GM23338 (cell line): ENCODE measurements around the gene STOX1. TPM values are rescaled to one million over a fixed set of nuclear protein-coding genes. Genes with fewer than 3 reads are reported as not detected.
"Not testable (repeated sequence)": the region's sequence is repeated elsewhere in the genome, so short reads cannot be mapped to it uniquely, and the experiment has no call there.

ENCODE experiments used
- ATAC-seq: fragments of 200-7000 bp; cut with Tn5 transposase; 3 replicates; pipeline ENCODE4 v1.9.1; 2020
- DNase-seq: peaks from one replicate; pipeline ENCODE4 v3.0.0-alpha.2; 2015; ENCODE audit warnings: low spot score
- H2AFZ ChIP-seq: fragments of 200-600 bp; sonication (generic); 2 replicates; pipeline ENCODE4 v1.8.0; 2016; ENCODE audit warnings: antibody characterized with exemption, mild to moderate bottlenecking, moderate library complexity
- H3F3A ChIP-seq: fragments of 200-600 bp; sonication (generic); replicated peaks from 2 replicates; pipeline ENCODE4 v1.8.0; 2017; ENCODE audit warnings: antibody characterized with exemption, mixed run types, low read depth
- H3K27ac ChIP-seq: fragments of 200-600 bp; sonication (generic); 2 replicates; pipeline ENCODE4 v1.6.1; 2016; ENCODE audit warnings: low read depth
- H3K27me3 ChIP-seq: fragments of 200-600 bp; sonication (generic); 2 replicates; pipeline ENCODE4 v1.8.0; 2016; ENCODE audit warnings: mild to moderate bottlenecking, mixed run types, moderate library complexity; ENCODE audit not compliant: insufficient read depth
- H3K36me3 ChIP-seq: fragments of 200-600 bp; sonication (generic); 2 replicates; pipeline ENCODE4 v1.8.0; 2016; ENCODE audit warnings: mild to moderate bottlenecking; ENCODE audit not compliant: insufficient read depth
- H3K4me1 ChIP-seq: fragments of 200-600 bp; sonication (generic); 2 replicates; pipeline ENCODE4 v1.8.0; 2016; ENCODE audit warnings: mild to moderate bottlenecking, moderate library complexity; ENCODE audit not compliant: insufficient read depth
- H3K4me2 ChIP-seq: fragments of 200-600 bp; sonication (generic); 2 replicates; pipeline ENCODE4 v1.7.1; 2017; ENCODE audit warnings: mixed run types
- H3K4me3 ChIP-seq: fragments of 200-600 bp; sonication (generic); 2 replicates; pipeline ENCODE4 v1.6.1; 2016; ENCODE audit warnings: mixed run types
- H3K79me2 ChIP-seq: fragments of 200-600 bp; sonication (generic); replicated peaks from 2 replicates; pipeline ENCODE4 v1.8.0; 2017; ENCODE audit warnings: mild to moderate bottlenecking; ENCODE audit not compliant: insufficient read depth
- H3K9me2 ChIP-seq: fragments of 200-600 bp; sonication (generic); 2 replicates; pipeline ENCODE4 v1.8.0; 2017; ENCODE audit not compliant: insufficient read depth
- H4K20me1 ChIP-seq: fragments of 200-600 bp; sonication (generic); replicated peaks from 2 replicates; pipeline ENCODE4 v1.8.0; 2017; ENCODE audit warnings: mild to moderate bottlenecking; ENCODE audit not compliant: insufficient read depth
- H3K27ac Mint-ChIP-seq: 2 replicates; pipeline ENCODE4 v1.8.0; 2020; ENCODE audit warnings: inconsistent platforms, mild to moderate bottlenecking, moderate library complexity, mixed read lengths
- H3K27me3 Mint-ChIP-seq: 3 replicates; pipeline ENCODE4 v1.8.0; 2022; ENCODE audit warnings: low read depth, mild to moderate bottlenecking, moderate library complexity, mixed read lengths, inconsistent platforms; ENCODE audit not compliant: insufficient read depth, poor library complexity
- H3K36me3 Mint-ChIP-seq: 3 replicates; pipeline ENCODE4 v1.8.0; 2021; ENCODE audit warnings: low read depth, mild to moderate bottlenecking, inconsistent platforms, moderate library complexity, mixed read lengths
- H3K4me1 Mint-ChIP-seq: 3 replicates; pipeline ENCODE4 v1.8.0; 2020; ENCODE audit warnings: mild to moderate bottlenecking, inconsistent platforms, mixed read lengths
- H3K4me3 Mint-ChIP-seq: 3 replicates; pipeline ENCODE4 v1.8.0; 2021; ENCODE audit warnings: moderate library complexity, mild to moderate bottlenecking, inconsistent platforms, mixed read lengths
- H3K9me3 Mint-ChIP-seq: 3 replicates; pipeline ENCODE4 v1.8.0; 2020; ENCODE audit warnings: moderate library complexity, mild to moderate bottlenecking, inconsistent platforms, mixed read lengths
- CREB1 ChIP-seq: fragments of 250-450 bp; sonication (Bioruptor Pico); IDR thresholded peaks from 2 replicates; pipeline ENCODE4 v1.5.0; 2020; ENCODE audit warnings: low read depth, mild to moderate bottlenecking, moderate library complexity
- CTCF ChIP-seq, 2 experiments: fragments of 200-600 bp in 1 of 2; sonication (generic) in 1 of 2; conservative IDR thresholded peaks; 2 replicates each; pipeline versions ENCODE4 v1.5.1 to v1.6.1; 2016 to 2017; ENCODE audit warnings: antibody characterized with exemption in 2 of 2, low read depth in 2 of 2, mild to moderate bottlenecking in 2 of 2, moderate library complexity in 1 of 2
- EZH2 ChIP-seq: fragments of 200-600 bp; sonication (generic); IDR thresholded peaks from one replicate; pipeline ENCODE4 v1.8.0; 2017; ENCODE audit warnings: antibody characterized with exemption, mild to moderate bottlenecking, low read depth; ENCODE audit not compliant: unreplicated experiment
- EZH2phosphoT487 ChIP-seq: fragments of 200-600 bp; sonication (generic); IDR thresholded peaks from one replicate; pipeline ENCODE4 v1.8.1; 2018; ENCODE audit warnings: antibody characterized with exemption; ENCODE audit not compliant: unreplicated experiment
- NANOG ChIP-seq: IDR thresholded peaks from 2 replicates; pipeline ENCODE4 v1.6.1; 2016; ENCODE audit warnings: antibody characterized with exemption, borderline replicate concordance
- POLR2AphosphoS5 ChIP-seq: IDR thresholded peaks from 2 replicates; pipeline ENCODE4 v1.6.1; 2016; ENCODE audit warnings: antibody characterized with exemption, low read depth
- STAT1 ChIP-seq: IDR thresholded peaks from one replicate; pipeline ENCODE4 v1.6.1; 2016; ENCODE audit warnings: antibody characterized with exemption; ENCODE audit not compliant: unreplicated experiment
- ZNF114 ChIP-seq: fragments of 250-450 bp; sonication (Bioruptor Pico); IDR thresholded peaks from 2 replicates; pipeline ENCODE4 v1.5.0; 2020; ENCODE audit warnings: mild to moderate bottlenecking, moderate library complexity
- ZNF331 ChIP-seq: fragments of 250-450 bp; sonication (Bioruptor Pico); IDR thresholded peaks from 2 replicates; pipeline ENCODE4 v1.5.0; 2020; ENCODE audit warnings: low read depth, mild to moderate bottlenecking, moderate library complexity
- polyA plus RNA-seq: library from polyadenylated mRNA; unstranded; fragments of >200 nt; fragmentation: Nextera tagmentation; extraction: Ambion mirVana; gene quantifications from 2 replicates; pipeline ENCODE4 v1.2.1, GENCODE V29; 2016
- total RNA-seq: library from RNA; depleted of rRNA; stranded (reverse); fragments of >200 nt; shearing (Covaris generic); gene quantifications from 2 replicates; pipeline ENCODE4 v1.2.3, GENCODE V29; 2014
- TF ChIP-seq, protein P1 (sequence below): IDR thresholded peaks from one replicate; pipeline ENCODE4 v1.6.1; 2018; ENCODE audit warnings: antibody characterized with exemption; ENCODE audit not compliant: unreplicated experiment
- TF ChIP-seq, protein P2 (sequence below): IDR thresholded peaks from 2 replicates; pipeline ENCODE4 v1.6.1; 2016; ENCODE audit warnings: antibody characterized with exemption

The STOX1 gene
- total and polyA plus RNA-seq, 2 experiments from 2014 or later: 1.6 to 2.2 TPM

DNA sequence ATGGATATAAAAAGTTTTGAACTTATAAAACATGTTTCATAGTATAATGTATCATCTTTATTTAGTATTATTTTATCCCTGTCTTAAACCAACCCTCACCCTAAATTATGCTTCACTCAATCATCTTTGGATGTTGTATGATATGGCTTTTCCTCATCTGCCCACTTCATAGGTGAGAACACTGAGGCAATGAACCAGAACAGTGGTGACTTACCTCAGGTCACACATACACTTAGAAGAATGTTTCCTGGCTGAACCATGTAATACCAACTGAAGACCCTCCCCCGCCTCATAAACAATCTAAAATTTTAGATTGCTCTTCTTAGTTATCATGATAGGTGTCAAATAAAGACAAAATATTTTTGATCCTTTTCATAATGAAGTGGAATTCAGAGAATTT lies 22.6 kb upstream of the STOX1 start:
- DNase-seq (no peak), ATAC-seq (no peak)
- Histone ChIP-seq H3K4me2 (no peak overlapping the region), H3K36me3 (no peaks in the 10 kb centered on the region), H4K20me1 (no peaks in the 10 kb centered on the region), H3K4me1 (no peaks in the 10 kb centered on the region), H3K79me2 (no peaks in the 10 kb centered on the region), H3F3A (no peaks in the 10 kb centered on the region), H3K27me3 (no peaks in the 10 kb centered on the region), H3K9me2 (no peaks in the 10 kb centered on the region), H3K4me3 (no peak overlapping the region), H3K27ac (no peak overlapping the region), H2AFZ (no peak overlapping the region)
- H3K27ac Mint-ChIP-seq: no peak overlapping the region
- H3K9me3 Mint-ChIP-seq: no peaks in the 10 kb centered on the region
- peaks cover 4% of the 10 kb centered on the region for H3K27me3 Mint-ChIP-seq
- no peak overlapping the region for H3K4me3 Mint-ChIP-seq
- TF ChIP-seq EZH2phosphoT487 (no peak), CTCF (conservative IDR thresholded peaks at IDR 0.05; ENCODE audit: low read depth in 2 of 2) (no peak), NANOG (no peak)
- no peaks in the 10 kb centered on the region for H3K4me1 Mint-ChIP-seq
- H3K36me3 Mint-ChIP-seq: no peaks in the 10 kb centered on the region

GRCh38 chr10:68810830-68811229 lies 16.5 kb upstream of the STOX1 start:
- H3K27ac Mint-ChIP-seq, H3K27me3 ChIP-seq, H3K36me3 Mint-ChIP-seq, DNase-seq, H3K27ac ChIP-seq, H3K4me1 Mint-ChIP-seq, ATAC-seq, H3K4me3 Mint-ChIP-seq, H3K36me3 ChIP-seq, H3K79me2 ChIP-seq, H3K4me3 ChIP-seq, H3K4me2 ChIP-seq, H3K4me1 ChIP-seq, H3K9me2 ChIP-seq, H3K27me3 Mint-ChIP-seq, H3F3A ChIP-seq, H2AFZ ChIP-seq, H4K20me1 ChIP-seq, H3K9me3 Mint-ChIP-seq: not testable (repeated sequence)

- H2AFZ ChIP-seq: no peak overlapping the region
- H3K9me2 ChIP-seq: no peaks in the 10 kb centered on the region
- ATAC-seq (no peak), DNase-seq (no peak)
- no peaks in the 10 kb centered on the region for H3K9me3 Mint-ChIP-seq
- no peak overlapping the region for H3K4me3 Mint-ChIP-seq
- H3K4me2 ChIP-seq: no peak overlapping the region
- H3K27me3 Mint-ChIP-seq: peaks cover 10% of the 10 kb centered on the region
- no peaks in the 10 kb centered on the region for H3K79me2 ChIP-seq
- H3K4me1 ChIP-seq: no peaks in the 10 kb centered on the region
- no peaks in the 10 kb centered on the region for H3K36me3 Mint-ChIP-seq
- peaks cover 6% of the 10 kb centered on the region; the same call in 1 of the 3 replicates for H3K4me1 Mint-ChIP-seq
- no peak overlapping the region for H3K27ac ChIP-seq
- no peak overlapping the region for H3K4me3 ChIP-seq
- no peaks in the 10 kb centered on the region; the same call in 1 of the 2 replicates for H4K20me1 ChIP-seq
- H3K36me3 ChIP-seq: no peaks in the 10 kb centered on the region
- no peak overlapping the region for H3K27ac Mint-ChIP-seq
- no peaks in the 10 kb centered on the region for H3F3A ChIP-seq
- no peaks in the 10 kb centered on the region for H3K27me3 ChIP-seq
- TF ChIP-seq EZH2 (no peak), ZNF114 (CRISPR knock-in tag) (no peak), POLR2AphosphoS5 (no peak), NANOG (no peak), CREB1 (CRISPR knock-in tag) (no peak), CTCF (conservative IDR thresholded peaks at IDR 0.05; ENCODE audit: low read depth in 2 of 2) (no peak), ZNF331 (CRISPR knock-in tag) (no peak), STAT1 (no peak)
- TF ChIP-seq, protein P1, sequence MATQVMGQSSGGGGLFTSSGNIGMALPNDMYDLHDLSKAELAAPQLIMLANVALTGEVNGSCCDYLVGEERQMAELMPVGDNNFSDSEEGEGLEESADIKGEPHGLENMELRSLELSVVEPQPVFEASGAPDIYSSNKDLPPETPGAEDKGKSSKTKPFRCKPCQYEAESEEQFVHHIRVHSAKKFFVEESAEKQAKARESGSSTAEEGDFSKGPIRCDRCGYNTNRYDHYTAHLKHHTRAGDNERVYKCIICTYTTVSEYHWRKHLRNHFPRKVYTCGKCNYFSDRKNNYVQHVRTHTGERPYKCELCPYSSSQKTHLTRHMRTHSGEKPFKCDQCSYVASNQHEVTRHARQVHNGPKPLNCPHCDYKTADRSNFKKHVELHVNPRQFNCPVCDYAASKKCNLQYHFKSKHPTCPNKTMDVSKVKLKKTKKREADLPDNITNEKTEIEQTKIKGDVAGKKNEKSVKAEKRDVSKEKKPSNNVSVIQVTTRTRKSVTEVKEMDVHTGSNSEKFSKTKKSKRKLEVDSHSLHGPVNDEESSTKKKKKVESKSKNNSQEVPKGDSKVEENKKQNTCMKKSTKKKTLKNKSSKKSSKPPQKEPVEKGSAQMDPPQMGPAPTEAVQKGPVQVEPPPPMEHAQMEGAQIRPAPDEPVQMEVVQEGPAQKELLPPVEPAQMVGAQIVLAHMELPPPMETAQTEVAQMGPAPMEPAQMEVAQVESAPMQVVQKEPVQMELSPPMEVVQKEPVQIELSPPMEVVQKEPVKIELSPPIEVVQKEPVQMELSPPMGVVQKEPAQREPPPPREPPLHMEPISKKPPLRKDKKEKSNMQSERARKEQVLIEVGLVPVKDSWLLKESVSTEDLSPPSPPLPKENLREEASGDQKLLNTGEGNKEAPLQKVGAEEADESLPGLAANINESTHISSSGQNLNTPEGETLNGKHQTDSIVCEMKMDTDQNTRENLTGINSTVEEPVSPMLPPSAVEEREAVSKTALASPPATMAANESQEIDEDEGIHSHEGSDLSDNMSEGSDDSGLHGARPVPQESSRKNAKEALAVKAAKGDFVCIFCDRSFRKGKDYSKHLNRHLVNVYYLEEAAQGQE: no peak
- TF ChIP-seq, protein P2, sequence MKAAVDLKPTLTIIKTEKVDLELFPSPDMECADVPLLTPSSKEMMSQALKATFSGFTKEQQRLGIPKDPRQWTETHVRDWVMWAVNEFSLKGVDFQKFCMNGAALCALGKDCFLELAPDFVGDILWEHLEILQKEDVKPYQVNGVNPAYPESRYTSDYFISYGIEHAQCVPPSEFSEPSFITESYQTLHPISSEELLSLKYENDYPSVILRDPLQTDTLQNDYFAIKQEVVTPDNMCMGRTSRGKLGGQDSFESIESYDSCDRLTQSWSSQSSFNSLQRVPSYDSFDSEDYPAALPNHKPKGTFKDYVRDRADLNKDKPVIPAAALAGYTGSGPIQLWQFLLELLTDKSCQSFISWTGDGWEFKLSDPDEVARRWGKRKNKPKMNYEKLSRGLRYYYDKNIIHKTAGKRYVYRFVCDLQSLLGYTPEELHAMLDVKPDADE: no peak
Measured at GRCh38 chr10:68811314-68812009, 15.9 kb upstream of the STOX1 start.
